ENCODE results near the gene TRAF4.
"Not testable (repeated sequence)": the region's sequence is repeated elsewhere in the genome, so short reads cannot be mapped to it uniquely, and the experiment has no call there.

Gene TRAF4

DNA sequence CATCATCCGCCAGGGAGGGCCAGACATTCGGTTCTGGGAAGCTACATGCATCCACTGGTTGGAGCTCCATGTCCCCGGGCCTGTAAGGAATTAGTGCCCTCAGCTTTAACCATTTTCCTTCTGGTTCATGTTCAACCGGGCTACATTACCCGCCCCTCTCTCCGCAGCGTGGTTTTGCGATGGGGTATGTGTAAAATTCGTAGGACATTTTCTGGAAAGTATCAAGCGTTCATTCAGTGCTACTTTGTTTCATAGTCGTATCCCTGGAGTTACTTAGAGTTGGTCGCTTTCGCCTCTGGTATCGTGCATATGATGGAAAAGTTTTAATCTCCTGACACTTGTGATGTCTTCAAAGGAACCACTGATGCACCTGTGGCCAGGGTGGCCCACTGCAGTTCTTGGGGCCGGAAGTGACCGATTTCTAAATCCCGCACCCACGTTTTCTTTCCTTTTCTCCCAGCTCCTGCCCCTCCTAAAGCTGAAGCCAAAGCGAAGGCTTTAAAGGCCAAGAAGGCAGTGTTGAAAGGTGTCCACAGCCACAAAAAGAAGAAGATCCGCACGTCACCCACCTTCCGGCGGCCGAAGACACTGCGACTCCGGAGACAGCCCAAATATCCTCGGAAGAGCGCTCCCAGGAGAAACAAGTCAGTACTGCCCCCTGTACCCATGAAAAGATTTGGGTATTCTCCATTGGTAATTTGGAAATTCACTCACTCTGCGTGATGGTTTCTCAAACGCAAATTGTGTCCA, 23.4 kb upstream of the TRAF4 start:
- TF ChIP-seq, protein P1, sequence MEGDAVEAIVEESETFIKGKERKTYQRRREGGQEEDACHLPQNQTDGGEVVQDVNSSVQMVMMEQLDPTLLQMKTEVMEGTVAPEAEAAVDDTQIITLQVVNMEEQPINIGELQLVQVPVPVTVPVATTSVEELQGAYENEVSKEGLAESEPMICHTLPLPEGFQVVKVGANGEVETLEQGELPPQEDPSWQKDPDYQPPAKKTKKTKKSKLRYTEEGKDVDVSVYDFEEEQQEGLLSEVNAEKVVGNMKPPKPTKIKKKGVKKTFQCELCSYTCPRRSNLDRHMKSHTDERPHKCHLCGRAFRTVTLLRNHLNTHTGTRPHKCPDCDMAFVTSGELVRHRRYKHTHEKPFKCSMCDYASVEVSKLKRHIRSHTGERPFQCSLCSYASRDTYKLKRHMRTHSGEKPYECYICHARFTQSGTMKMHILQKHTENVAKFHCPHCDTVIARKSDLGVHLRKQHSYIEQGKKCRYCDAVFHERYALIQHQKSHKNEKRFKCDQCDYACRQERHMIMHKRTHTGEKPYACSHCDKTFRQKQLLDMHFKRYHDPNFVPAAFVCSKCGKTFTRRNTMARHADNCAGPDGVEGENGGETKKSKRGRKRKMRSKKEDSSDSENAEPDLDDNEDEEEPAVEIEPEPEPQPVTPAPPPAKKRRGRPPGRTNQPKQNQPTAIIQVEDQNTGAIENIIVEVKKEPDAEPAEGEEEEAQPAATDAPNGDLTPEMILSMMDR (IDR thresholded peaks at IDR 0.05; ENCODE audit: low read depth, low read length) = no peak
- H3K4me3 ChIP-seq (ENCODE audit: low read depth, low read length) = peak overlapping the region; percentile 98
- in situ Hi-C loops (cut with HindIII; ENCODE audit: low sequenced_read_pairs) = no loop called here
- no peak for DNase-seq (ENCODE audit: low read depth, low spot score)

GRCh38 chr17:28720997-28721329, 22.8 kb upstream of the TRAF4 start:
- DNase-seq (ENCODE audit: low read depth, low spot score); in situ Hi-C loops (cut with HindIII; ENCODE audit: low sequenced_read_pairs): not testable (repeated sequence)
- H3K4me3 ChIP-seq (ENCODE audit: low read depth, low read length) = peak overlapping the region; percentile 98

GRCh38 chr17:28722417-28723158, 21.2 kb upstream of the TRAF4 start:
- in situ Hi-C loops (cut with HindIII; ENCODE audit: low sequenced_read_pairs) = no loop called here
- TF ChIP-seq, protein P1 (IDR thresholded peaks at IDR 0.05; ENCODE audit: low read depth, low read length) = no peak
- no peak overlapping the region for H3K4me3 ChIP-seq (ENCODE audit: low read depth, low read length)
- DNase-seq (ENCODE audit: low read depth, low spot score) = no peak

- no peak overlapping the region for H3K4me3 ChIP-seq (ENCODE audit: low read depth, low read length)
- TF ChIP-seq, protein P1 (IDR thresholded peaks at IDR 0.05; ENCODE audit: low read depth, low read length) = no peak
- no peak for DNase-seq (ENCODE audit: low read depth, low spot score)
- in situ Hi-C loops (cut with HindIII; ENCODE audit: low sequenced_read_pairs) = no loop called here
These were observed 20.5 kb upstream of the TRAF4 start for GRCh38 chr17:28723159-28723835.

DNA sequence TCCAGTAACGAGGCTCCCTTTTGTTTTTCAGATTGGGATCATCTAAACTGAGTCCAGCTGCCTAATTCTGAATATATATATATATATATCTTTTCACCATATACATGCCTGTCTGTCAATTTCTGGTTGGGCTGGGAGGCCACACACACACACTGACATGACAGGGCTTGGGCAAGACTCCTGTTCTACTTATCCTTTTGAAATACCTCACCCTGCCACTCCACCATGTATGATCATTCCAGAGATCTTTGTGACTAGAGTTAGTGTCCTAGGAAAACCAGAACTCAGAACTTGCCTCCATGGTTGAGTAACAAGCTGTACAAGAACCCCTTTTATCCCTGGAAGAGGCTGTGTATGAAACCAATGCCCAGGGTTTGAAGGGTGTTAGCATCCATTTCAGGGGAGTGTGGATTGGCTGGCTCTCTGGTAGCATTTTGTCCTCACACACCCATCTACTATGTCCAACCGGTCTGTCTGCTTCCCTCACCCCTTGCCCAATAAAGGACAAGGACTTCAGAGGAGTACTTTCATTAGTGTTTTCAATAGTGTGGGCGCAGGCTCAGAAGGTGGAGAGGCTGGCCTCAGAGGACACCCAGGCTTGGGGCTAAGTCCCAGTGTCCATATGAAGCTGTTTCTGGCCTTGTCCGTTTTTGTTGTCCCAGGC, 19.8 kb upstream of the TRAF4 start:
- in situ Hi-C loops (cut with HindIII; ENCODE audit: low sequenced_read_pairs); H3K4me3 ChIP-seq (ENCODE audit: low read depth, low read length); DNase-seq (ENCODE audit: low read depth, low spot score): not testable (repeated sequence)

DNA sequence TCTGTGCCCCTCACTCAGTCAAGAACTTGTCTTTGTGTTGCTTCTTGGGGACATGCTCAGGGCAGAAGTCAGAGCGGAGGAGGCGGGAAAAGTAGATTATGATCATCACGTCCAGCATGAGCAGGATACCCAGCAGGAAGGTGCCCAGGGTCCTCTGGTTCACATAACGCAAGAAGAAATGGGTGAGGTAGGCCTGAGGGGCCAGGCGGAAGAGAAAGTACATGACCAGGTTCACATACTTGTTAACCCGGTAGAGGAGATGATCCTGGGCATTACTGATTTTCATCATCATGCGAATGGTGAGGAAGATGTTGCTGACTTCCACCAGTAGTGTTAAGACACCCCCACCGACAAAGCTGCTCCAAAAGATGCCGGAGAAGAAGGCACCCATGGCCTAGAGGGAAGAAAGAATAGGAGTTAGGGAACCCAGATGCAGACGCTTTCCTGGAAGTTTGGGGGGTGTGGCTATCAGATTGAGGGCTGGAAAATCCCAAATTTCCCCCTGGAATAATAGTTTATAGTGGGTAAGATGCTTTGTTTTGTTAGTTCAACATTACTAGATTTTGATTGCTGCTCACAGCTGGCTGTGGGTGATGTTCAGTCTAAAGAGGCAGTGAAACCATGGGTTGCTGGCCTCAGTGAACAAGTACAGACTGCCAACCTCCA, 19.2 kb upstream of the TRAF4 start:
- in situ Hi-C loops (cut with HindIII; ENCODE audit: low sequenced_read_pairs) = no loop called here
- TF ChIP-seq, protein P1 (IDR thresholded peaks at IDR 0.05; ENCODE audit: low read depth, low read length) = no peak
- DNase-seq (ENCODE audit: low read depth, low spot score) = peak; percentile 16
- no peak overlapping the region for H3K4me3 ChIP-seq (ENCODE audit: low read depth, low read length)

- TF ChIP-seq, protein P1 (IDR thresholded peaks at IDR 0.05; ENCODE audit: low read depth, low read length) = no peak
- in situ Hi-C loops (cut with HindIII; ENCODE audit: low sequenced_read_pairs) = no loop called here
- peak; percentile 57 for DNase-seq (ENCODE audit: low read depth, low spot score)
These were observed 18.6 kb upstream of the TRAF4 start for GRCh38 chr17:28725166-28725659.

More at GRCh38 chr17:28725166-28725659, 18.6 kb upstream of the TRAF4 start:
- H3K4me3 ChIP-seq (ENCODE audit: low read depth, low read length) = peak overlapping the region; percentile 61
